ENCODE measurements around the gene CASP7. TPM values are rescaled to one million over a fixed set of nuclear protein-coding genes. Genes with fewer than 3 reads are reported as not detected.
"Not testable (repeated sequence)": the region's sequence is repeated elsewhere in the genome, so short reads cannot be mapped to it uniquely, and the experiment has no call there.

Gene CASP7
- total and polyA plus RNA-seq, 7 donors, result 4.5 to 24.7 (median 11.9) TPM

DNA sequence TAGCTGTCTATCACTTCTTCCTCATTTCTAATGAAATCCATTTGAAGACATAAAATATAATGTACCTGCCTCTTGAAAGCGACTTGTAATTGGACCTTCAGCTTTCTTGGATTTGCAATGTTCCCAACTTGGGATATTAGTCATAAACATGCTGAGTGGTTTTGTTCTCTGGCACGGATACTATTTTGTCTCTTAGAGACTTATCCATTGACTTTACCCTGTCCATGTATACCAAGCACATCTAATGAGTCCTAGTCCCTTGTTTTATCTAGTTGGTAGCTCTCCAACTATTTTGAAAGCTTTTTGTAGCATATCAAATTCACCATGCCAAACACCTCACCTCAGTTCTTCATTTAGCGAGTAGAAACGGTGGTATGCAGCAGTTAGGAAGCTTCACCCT is 90.6 kb downstream of the CASP7 start:
- 64 to 78% (median 73%) methylated on average over 4 of the region's 4 CpGs for WGBS, 3 donors
- Histone ChIP-seq H3K36me3 (ENCODE audit: insufficient read depth in 1 of 2, low read depth in 1 of 2) (no peaks in the 10 kb centered on the region), H3K27me3 (ENCODE audit: insufficient read depth in 3 of 3, low read length in 2 of 3) (peaks cover 0 to 3% (median 0%) of the 10 kb centered on the region in 3 donors), H3K4me3 (no peak overlapping the region), H3K9me3 (no peaks in the 10 kb centered on the region), H3K27ac (no peak overlapping the region), H3K4me1 (peaks cover 4% of the 10 kb centered on the region)
- ATAC-seq, result peak in 3 of 4 donors; percentile 40 to 48 (median 42)
- TF ChIP-seq, protein P1, sequence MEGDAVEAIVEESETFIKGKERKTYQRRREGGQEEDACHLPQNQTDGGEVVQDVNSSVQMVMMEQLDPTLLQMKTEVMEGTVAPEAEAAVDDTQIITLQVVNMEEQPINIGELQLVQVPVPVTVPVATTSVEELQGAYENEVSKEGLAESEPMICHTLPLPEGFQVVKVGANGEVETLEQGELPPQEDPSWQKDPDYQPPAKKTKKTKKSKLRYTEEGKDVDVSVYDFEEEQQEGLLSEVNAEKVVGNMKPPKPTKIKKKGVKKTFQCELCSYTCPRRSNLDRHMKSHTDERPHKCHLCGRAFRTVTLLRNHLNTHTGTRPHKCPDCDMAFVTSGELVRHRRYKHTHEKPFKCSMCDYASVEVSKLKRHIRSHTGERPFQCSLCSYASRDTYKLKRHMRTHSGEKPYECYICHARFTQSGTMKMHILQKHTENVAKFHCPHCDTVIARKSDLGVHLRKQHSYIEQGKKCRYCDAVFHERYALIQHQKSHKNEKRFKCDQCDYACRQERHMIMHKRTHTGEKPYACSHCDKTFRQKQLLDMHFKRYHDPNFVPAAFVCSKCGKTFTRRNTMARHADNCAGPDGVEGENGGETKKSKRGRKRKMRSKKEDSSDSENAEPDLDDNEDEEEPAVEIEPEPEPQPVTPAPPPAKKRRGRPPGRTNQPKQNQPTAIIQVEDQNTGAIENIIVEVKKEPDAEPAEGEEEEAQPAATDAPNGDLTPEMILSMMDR (IDR thresholded peaks at IDR 0.05), result no peak
- intact Hi-C loops (cut with DNase I), result no loop called here
- no peak for DNase-seq

GRCh38 chr10:113771131-113771530 is 91.4 kb downstream of the CASP7 start:
- ATAC-seq; H3K9me3 ChIP-seq; H3K4me1 ChIP-seq; H3K36me3 ChIP-seq (ENCODE audit: insufficient read depth in 1 of 2, low read depth in 1 of 2); H3K27me3 ChIP-seq (ENCODE audit: insufficient read depth in 3 of 3, low read length in 2 of 3); DNase-seq; H3K27ac ChIP-seq; intact Hi-C loops (cut with DNase I); H3K4me3 ChIP-seq: not testable (repeated sequence)
- 74 to 84% (median 76%) methylated on average over 1 to 3 of the region's 3 CpGs for WGBS, 3 donors

- H3K27me3 ChIP-seq (ENCODE audit: insufficient read depth in 3 of 3, low read length in 2 of 3), result peaks cover 0 to 8% (median 3%) of the 10 kb centered on the region in 3 donors
- no peak for ATAC-seq
- peaks cover under 1% of the 10 kb centered on the region for H3K4me1 ChIP-seq
- TF ChIP-seq, protein P1 (IDR thresholded peaks at IDR 0.05), result no peak
- intact Hi-C loops (cut with DNase I), result no loop called here
- no peak for DNase-seq
- H3K27ac ChIP-seq, result no peak overlapping the region
- H3K36me3 ChIP-seq (ENCODE audit: insufficient read depth in 1 of 2, low read depth in 1 of 2), result no peaks in the 10 kb centered on the region
- WGBS, 3 donors, result 70 to 71% (median 70%) methylated on average over 4 of the region's 4 CpGs
- no peak overlapping the region for H3K4me3 ChIP-seq
- H3K9me3 ChIP-seq, result no peaks in the 10 kb centered on the region
These were observed 96.1 kb downstream of the CASP7 start for GRCh38 chr10:113775686-113776294.

GRCh38 chr10:113776553-113776952 is 96.8 kb downstream of the CASP7 start:
- Histone ChIP-seq H3K27me3 (ENCODE audit: insufficient read depth in 3 of 3, low read length in 2 of 3) (peaks cover 0 to 9% (median 3%) of the 10 kb centered on the region in 3 donors), H3K27ac (no peak overlapping the region), H3K9me3 (no peaks in the 10 kb centered on the region), H3K4me3 (no peak overlapping the region), H3K36me3 (ENCODE audit: insufficient read depth in 1 of 2, low read depth in 1 of 2) (no peaks in the 10 kb centered on the region), H3K4me1 (no peaks in the 10 kb centered on the region)
- intact Hi-C loops (cut with DNase I), result no loop called here
- WGBS, 3 donors, result 81 to 84% (median 83%) methylated on average over 1 of the region's 1 CpG
- TF ChIP-seq, protein P1 (IDR thresholded peaks at IDR 0.05), result no peak
- no peak for DNase-seq
- no peak for ATAC-seq

Other genes with a start within 250 kb of the CASP7 start
- under 1 TPM in 2 of 4 donors, not detected in 2; 0.15 to 0.16 TPM for gene HABP2, start 126.9 kb upstream of the CASP7 start, total RNA-seq
- gene HABP2, start 126.9 kb upstream of the CASP7 start, polyA plus RNA-seq, result under 1 TPM; 0.01 to 0.13 (median 0.03) TPM
- 1,000 to 10,000 TPM; 1,429 to 2,239 (median 2,182) TPM for gene NRAP, start 15.9 kb upstream of the CASP7 start, total RNA-seq
- 100 to 1,000 TPM in 2 of 3 donors, 10 to 100 TPM in 1; 41.4 to 503 (median 320) TPM for gene NRAP, start 15.9 kb upstream of the CASP7 start, polyA plus RNA-seq
- not detected for gene PLEKHS1, start 71.8 kb downstream of the CASP7 start, total RNA-seq
- under 1 TPM in 2 of 3 donors, not detected in 1; 0.04 to 0.10 TPM for gene PLEKHS1, start 71.8 kb downstream of the CASP7 start, polyA plus RNA-seq
- 1 to 10 TPM; 2.3 to 4.1 (median 3.4) TPM for gene DCLRE1A, start 174.2 kb downstream of the CASP7 start, total RNA-seq
- 1 to 10 TPM; 1.9 to 5.1 (median 2.0) TPM for gene DCLRE1A, start 174.2 kb downstream of the CASP7 start, polyA plus RNA-seq
- 10 to 100 TPM; 24.6 to 30.0 (median 27.5) TPM for gene NHLRC2, start 174.7 kb downstream of the CASP7 start, total RNA-seq
- gene NHLRC2, start 174.7 kb downstream of the CASP7 start, polyA plus RNA-seq, result 1 to 10 TPM; 3.8 to 5.6 (median 4.3) TPM